ENCODE results near the gene NLGN3. TPM values are rescaled to one million over a fixed set of nuclear protein-coding genes. Genes with fewer than 3 reads are reported as not detected.

NLGN3 gene
- total RNA-seq (0.51 and 0.83 TPM in 2 replicates), polyA plus RNA-seq (0.41 and 0.71 TPM in 2 replicates), polyA minus RNA-seq (ENCODE audit: low replicate concordance) (0.43 and 1.9 TPM in 2 replicates)
- polyA plus RNA-seq (2012): 0.44 and 0.63 TPM in 2 replicates

- H3K27ac ChIP-seq (ENCODE audit: insufficient read depth, low read length): no peak within 1 kb of the TSS
- H3K4me3 ChIP-seq (replicated peaks in 1 of 4; ENCODE audit: control extremely low read depth in 1 of 4, insufficient read depth in 1 of 4, low read depth in 3 of 4, low read length in 4 of 4): peak within 1 kb of the TSS in 2 of 4 experiments; percentile 35 to 43
- DNase-seq (ENCODE audit: low read depth in 2 of 2): peak in 1 of 2 donors; percentile 0
- H3K36me3 ChIP-seq (ENCODE audit: control insufficient read depth, insufficient read depth, low read length): no peaks in the 10 kb centered on the region
- TF ChIP-seq EZH2 (IDR thresholded peaks at IDR 0.05; ENCODE audit: low read length, missing control alignments): no peak
- TF ChIP-seq CTCF (conservative IDR thresholded peaks at IDR 0.05 in 1 of 2, IDR thresholded peaks at IDR 0.05 in 1 of 2; ENCODE audit: low read depth in 1 of 2, low read length in 2 of 2): no peak
- no peak within 1 kb of the TSS for H3K9ac ChIP-seq (ENCODE audit: insufficient read depth, low read length)
- no peaks in the 10 kb centered on the region for H3K9me3 ChIP-seq (ENCODE audit: control insufficient read depth, insufficient read depth, low read depth, low read length)
- no peak within 1 kb of the TSS for H2AFZ ChIP-seq (ENCODE audit: low read length)
- no peaks in the 10 kb centered on the region for H4K20me1 ChIP-seq (ENCODE audit: control insufficient read depth, extremely low read depth, insufficient read depth, low read length)
- H3K4me2 ChIP-seq (ENCODE audit: extremely low read depth, insufficient read depth, low read length): peak within 1 kb of the TSS; percentile 25
- no peaks in the 10 kb centered on the region for H3K27me3 ChIP-seq (ENCODE audit: control insufficient read depth, insufficient read depth, low read length)
- H3K4me1 ChIP-seq (ENCODE audit: control insufficient read depth, extremely low read depth, insufficient read depth, low read length): peaks cover 2% of the 10 kb centered on the region
- H3K79me2 ChIP-seq (ENCODE audit: control insufficient read depth, insufficient read depth, low read length): no peaks in the 10 kb centered on the region
These were observed at the start of gene NLGN3 for GRCh38 chrX:71144651-71145050. Gene NLGN3 (plus strand): TSS chrX:71144841. CDS start chrX:71147750, 2,909 bp downstream.

- Histone ChIP-seq H3K9me3 (ENCODE audit: control insufficient read depth, insufficient read depth, low read depth, low read length) (no peaks in the 10 kb centered on the region), H4K20me1 (ENCODE audit: control insufficient read depth, extremely low read depth, insufficient read depth, low read length) (no peaks in the 10 kb centered on the region), H2AFZ (ENCODE audit: low read length) (peak overlapping the region; percentile 75), H3K27me3 (ENCODE audit: control insufficient read depth, insufficient read depth, low read length) (no peaks in the 10 kb centered on the region), H3K4me1 (ENCODE audit: control insufficient read depth, extremely low read depth, insufficient read depth, low read length) (no peaks in the 10 kb centered on the region), H3K9ac (ENCODE audit: insufficient read depth, low read length) (no peak overlapping the region), H3K4me3 (replicated peaks in 1 of 4; ENCODE audit: control extremely low read depth in 1 of 4, insufficient read depth in 1 of 4, low read depth in 3 of 4, low read length in 4 of 4) (peak overlapping the region; percentile 44 to 81 (median 60)), H3K27ac (ENCODE audit: insufficient read depth, low read length) (no peak overlapping the region), H3K79me2 (ENCODE audit: control insufficient read depth, insufficient read depth, low read length) (no peaks in the 10 kb centered on the region), H3K36me3 (ENCODE audit: control insufficient read depth, insufficient read depth, low read length) (no peaks in the 10 kb centered on the region), H3K4me2 (ENCODE audit: extremely low read depth, insufficient read depth, low read length) (peak overlapping the region; percentile 62)
- TF ChIP-seq EZH2 (IDR thresholded peaks at IDR 0.05; ENCODE audit: low read length, missing control alignments) (no peak), CTCF (conservative IDR thresholded peaks at IDR 0.05 in 1 of 2, IDR thresholded peaks at IDR 0.05 in 1 of 2; ENCODE audit: low read depth in 1 of 2, low read length in 2 of 2) (no peak)
- DNase-seq (ENCODE audit: low read depth in 2 of 2): no peak
These were observed 49.6 kb upstream of the NLGN3 start for GRCh38 chrX:71095033-71095432.

- Histone ChIP-seq H4K20me1 (ENCODE audit: control insufficient read depth, extremely low read depth, insufficient read depth, low read length) (no peaks in the 10 kb centered on the region), H3K4me1 (ENCODE audit: control insufficient read depth, extremely low read depth, insufficient read depth, low read length) (no peaks in the 10 kb centered on the region), H3K79me2 (ENCODE audit: control insufficient read depth, insufficient read depth, low read length) (no peaks in the 10 kb centered on the region), H3K4me2 (ENCODE audit: extremely low read depth, insufficient read depth, low read length) (peak within 1 kb of the TSS; percentile 80), H3K27ac (ENCODE audit: insufficient read depth, low read length) (no peak within 1 kb of the TSS), H2AFZ (ENCODE audit: low read length) (peak within 1 kb of the TSS; percentile 75), H3K9me3 (ENCODE audit: control insufficient read depth, insufficient read depth, low read depth, low read length) (no peaks in the 10 kb centered on the region), H3K9ac (ENCODE audit: insufficient read depth, low read length) (no peak within 1 kb of the TSS), H3K36me3 (ENCODE audit: control insufficient read depth, insufficient read depth, low read length) (no peaks in the 10 kb centered on the region), H3K27me3 (ENCODE audit: control insufficient read depth, insufficient read depth, low read length) (no peaks in the 10 kb centered on the region), H3K4me3 (replicated peaks in 1 of 4; ENCODE audit: control extremely low read depth in 1 of 4, insufficient read depth in 1 of 4, low read depth in 3 of 4, low read length in 4 of 4) (peak within 1 kb of the TSS; percentile 51 to 85 (median 64))
- TF ChIP-seq CTCF (conservative IDR thresholded peaks at IDR 0.05 in 1 of 2, IDR thresholded peaks at IDR 0.05 in 1 of 2; ENCODE audit: low read depth in 1 of 2, low read length in 2 of 2) (no peak), EZH2 (IDR thresholded peaks at IDR 0.05; ENCODE audit: low read length, missing control alignments) (no peak)
- DNase-seq (ENCODE audit: low read depth in 2 of 2): peak; percentile 80 to 85
These were observed 49.1 kb upstream of the NLGN3 start, which contains the start of gene FOXO4 for GRCh38 chrX:71095555-71095980. Gene FOXO4 (plus strand): TSS chrX:71095851. CDS start chrX:71096529, 678 bp downstream.

All from fibroblast of lung (primary cell).